B cell (primary cell): Measurements from ENCODE around the gene RGSL1. TPM values are rescaled to one million over a fixed set of nuclear protein-coding genes. Genes with fewer than 3 reads are reported as not detected.

ENCODE experiments used
- ATAC-seq: fragments of 200-7000 bp; cut with Tn5 transposase; one replicate; pipeline ENCODE4 v1.10.0; 2021; ENCODE audit warnings: low read depth, mild to moderate bottlenecking, moderate number of reproducible peaks, moderate library complexity
- CTCF ChIA-PET: fragments of 350-600 bp; sonication (Branson Sonifier 250); formaldehyde crosslinking; loops from one replicate; lab custom pipeline; 2021; ENCODE audit warnings: antibody characterized with exemption, inconsistent platforms; lab: Charles Lee
- POLR2A ChIA-PET: fragments of 350-600 bp; sonication (Branson Sonifier 250); formaldehyde crosslinking; loops from one replicate; lab custom pipeline; 2021; ENCODE audit warnings: antibody characterized with exemption; lab: Charles Lee
- DNase-seq: peaks from one replicate; pipeline ENCODE4 v3.0.0; 2013
- H2AFZ ChIP-seq: 2 replicates; pipeline ENCODE4 v1.6.1; 2012; ENCODE audit warnings: mild to moderate bottlenecking, low read depth, low read length; ENCODE audit not compliant: insufficient read depth, poor library complexity, severe bottlenecking
- H3K27ac ChIP-seq, 2 donors: 1 replicate in 1 of 2; 2 replicates in 1 of 2; pipeline ENCODE4 v1.5.1; 2012 to 2013; ENCODE audit warnings: low read length in 2 of 2, mild to moderate bottlenecking in 2 of 2, moderate library complexity in 1 of 2
- H3K27me3 ChIP-seq, 4 experiments: fragments of 200-600 bp in 1 of 4; sonication (generic) in 1 of 4; replicated peaks in 1 of 4; 1 replicate in 2 of 4; 2 replicates in 2 of 4; pipeline versions ENCODE4 v1.6.1 to v1.7.0; 2013 to 2016; ENCODE audit warnings: low read length in 3 of 4, mild to moderate bottlenecking in 2 of 4, mixed read lengths in 1 of 4, moderate library complexity in 1 of 4; ENCODE audit not compliant: insufficient read depth in 4 of 4, control insufficient read depth in 3 of 4; ENCODE audit errors: control extremely low read depth in 1 of 4
- H3K36me3 ChIP-seq, 2 experiments: replicated peaks in 1 of 2; 1 replicate in 1 of 2; 2 replicates in 1 of 2; pipeline versions ENCODE4 v1.6.1 to v1.7.1; 2013; ENCODE audit warnings: low read length in 1 of 2; ENCODE audit not compliant: insufficient read depth in 2 of 2, control insufficient read depth in 1 of 2; ENCODE audit errors: control extremely low read depth in 1 of 2, extremely low read depth in 1 of 2
- H3K4me1 ChIP-seq, 2 donors: fragments of 200-600 bp in 1 of 2; sonication (generic) in 1 of 2; 1 replicate in 1 of 2; 2 replicates in 1 of 2; pipeline versions ENCODE4 v1.5.1 to v1.6.1; 2013 to 2017; ENCODE audit warnings: low read length in 2 of 2; ENCODE audit not compliant: control insufficient read depth in 2 of 2, insufficient read depth in 2 of 2
- H3K4me2 ChIP-seq: replicated peaks from 2 replicates; pipeline ENCODE3; 2012; ENCODE audit warnings: mild to moderate bottlenecking, low read depth, low read length; ENCODE audit not compliant: poor library complexity, severe bottlenecking
- H3K4me3 ChIP-seq, 5 experiments: fragments of 200-600 bp in 1 of 5; sonication (generic) in 1 of 5; 1 replicate in 3 of 5; 2 replicates in 2 of 5; pipeline versions ENCODE4 v1.5.1 to v1.7.0; 2011 to 2016; ENCODE audit warnings: low read length in 4 of 5, mild to moderate bottlenecking in 4 of 5, low read depth in 2 of 5, control low read depth in 1 of 5, moderate library complexity in 1 of 5; ENCODE audit not compliant: insufficient read depth in 1 of 5; ENCODE audit errors: control extremely low read depth in 1 of 5, extremely low read depth in 1 of 5
- H3K79me2 ChIP-seq: fragments of 200-600 bp; sonication (generic); one replicate; pipeline ENCODE4 v1.6.0; 2016; ENCODE audit warnings: low read length; ENCODE audit not compliant: control insufficient read depth, insufficient read depth
- H3K9ac ChIP-seq: fragments of 200-600 bp; sonication (generic); 2 replicates; pipeline ENCODE4 v1.6.1; 2017; ENCODE audit warnings: mild to moderate bottlenecking, low read length, moderate library complexity
- H3K9me3 ChIP-seq, 3 donors: one replicate each; pipeline versions ENCODE4 v1.6.1 to v1.7.1; 2013; ENCODE audit warnings: low read length in 2 of 3; ENCODE audit not compliant: control insufficient read depth in 2 of 3, insufficient read depth in 1 of 3; ENCODE audit errors: control extremely low read depth in 1 of 3
- H4K20me1 ChIP-seq: 2 replicates; pipeline ENCODE4 v1.6.0; 2012; ENCODE audit warnings: mild to moderate bottlenecking, low read length; ENCODE audit not compliant: insufficient read depth, control insufficient read depth, poor library complexity, severe bottlenecking
- H3K27ac Mint-ChIP-seq: one replicate; pipeline ENCODE4 v1.8.0; 2021; ENCODE audit warnings: mixed read lengths
- H3K27me3 Mint-ChIP-seq: one replicate; pipeline ENCODE4 v1.8.0; 2021; ENCODE audit warnings: mixed read lengths
- H3K4me1 Mint-ChIP-seq: one replicate; pipeline ENCODE4 v1.8.0; 2021; ENCODE audit warnings: mixed read lengths
- H3K4me3 Mint-ChIP-seq: one replicate; pipeline ENCODE4 v1.8.0; 2021; ENCODE audit warnings: mixed read lengths
- H3K9me3 Mint-ChIP-seq: one replicate; pipeline ENCODE4 v1.8.0; 2022; ENCODE audit warnings: mixed read lengths; ENCODE audit not compliant: insufficient read depth
- CTCF ChIP-seq: fragments of 200-600 bp; IDR thresholded peaks from one replicate; pipeline ENCODE4 v1.8.0; 2022; ENCODE audit warnings: antibody characterized with exemption, mild to moderate bottlenecking
- EZH2 ChIP-seq: IDR thresholded peaks from 2 replicates; pipeline ENCODE4 v1.6.1; 2012; ENCODE audit warnings: borderline replicate concordance, low read depth, mild to moderate bottlenecking, moderate library complexity, low read length; ENCODE audit not compliant: insufficient read depth, poor library complexity, severe bottlenecking
- WGBS: methylation state at CpG from one replicate; pipeline ENCODE4 v1.1.5; 2013; ENCODE audit warnings: missing lambda C conversion rate; ENCODE audit not compliant: insufficient coverage; 5-methylcytosine and 5-hydroxymethylcytosine counted together
- intact Hi-C: fragments of 100-400 bp; cut with micrococcal nuclease; formaldehyde crosslinking; loops from one replicate; pipeline ENCODE4 v1.10.0; 2022
- polyA plus RNA-seq: library from polyadenylated mRNA; depleted of rRNA; stranded (reverse); fragments of >200 nt; gene quantifications from 2 replicates; pipeline ENCODE4 v1.2.3, GENCODE V29; 2012
- total RNA-seq, 2 donors: library from RNA; stranded (reverse); fragments of 120-200 nt in 1 of 2; gene quantifications; 1 replicate in 1 of 2; 2 replicates in 1 of 2; pipeline versions ENCODE4 v1.2.3 to v1.2.4, GENCODE V29; 2013 to 2022

The RGSL1 gene
- total and polyA plus RNA-seq, 2 donors (not counting 1 experiment from before 2014, with no cell fraction given): not detected

- no peaks in the 10 kb centered on the region for H3K79me2 ChIP-seq
- ChIA-PET POLR2A (no interaction called here), CTCF (interaction anchor here (2.7 kb wide), 1 partner anchor 10 kb away, joined by 14 read pairs; no protein-coding TSS in a partner anchor)
- H3K9me3 ChIP-seq: peaks cover 0 to 2% (median 0%) of the 10 kb centered on the region in 3 donors
- peaks cover 0 to 8% (median 2%) of the 10 kb centered on the region in 4 experiments for H3K27me3 ChIP-seq
- H3K4me1 ChIP-seq: no peaks in the 10 kb centered on the region
- no peaks in the 10 kb centered on the region for H3K36me3 ChIP-seq
- H3K4me3 ChIP-seq: no peak overlapping the region
- H4K20me1 ChIP-seq: no peaks in the 10 kb centered on the region
- no peak overlapping the region for H2AFZ ChIP-seq
- no peak overlapping the region for H3K9ac ChIP-seq
- ATAC-seq (no peak), DNase-seq (no peak)
- intact Hi-C loops: no loop called here
- Mint-ChIP-seq H3K27ac (no peak overlapping the region), H3K9me3 (peaks cover 4% of the 10 kb centered on the region), H3K4me3 (no peak overlapping the region), H3K4me1 (no peaks in the 10 kb centered on the region), H3K27me3 (peaks cover 35% of the 10 kb centered on the region)
- H3K27ac ChIP-seq: no peak overlapping the region
- no peak overlapping the region for H3K4me2 ChIP-seq
- no peak for TF ChIP-seq EZH2
- no peak for TF ChIP-seq CTCF
- no CpG with 5 or more reads among the region's 1 CpG for WGBS
These were observed 43.9 kb upstream of the RGSL1 start for GRCh38 chr1:182406012-182406411.

- POLR2A ChIA-PET: no interaction called here
- Histone ChIP-seq H3K9ac (no peak overlapping the region), H3K4me2 (no peak overlapping the region), H3K36me3 (no peaks in the 10 kb centered on the region), H3K9me3 (peaks cover 0 to 2% (median 0%) of the 10 kb centered on the region in 3 donors), H4K20me1 (no peaks in the 10 kb centered on the region), H3K79me2 (no peaks in the 10 kb centered on the region), H3K4me1 (no peaks in the 10 kb centered on the region), H3K4me3 (no peak overlapping the region), H3K27me3 (peaks cover 0 to 8% (median 2%) of the 10 kb centered on the region in 4 experiments), H2AFZ (no peak overlapping the region), H3K27ac (no peak overlapping the region)
- TF ChIP-seq EZH2 (no peak), CTCF (no peak)
- H3K4me1 Mint-ChIP-seq: no peaks in the 10 kb centered on the region
- no peak for DNase-seq
- no peak overlapping the region for H3K27ac Mint-ChIP-seq
- CTCF ChIA-PET: interaction anchor here (1.2 to 2.7 kb wide), 2 partner anchors 11 to 265 kb away, joined by 3 to 14 read pairs; no protein-coding TSS in a partner anchor
- intact Hi-C loops: no loop called here
- no peak overlapping the region for H3K4me3 Mint-ChIP-seq
- H3K27me3 Mint-ChIP-seq: peaks cover 35% of the 10 kb centered on the region
- H3K9me3 Mint-ChIP-seq: peaks cover 4% of the 10 kb centered on the region
- no peak for ATAC-seq
- 100% methylated on average over 1 of the region's 3 CpGs for WGBS
These were observed 42.2 kb upstream of the RGSL1 start for GRCh38 chr1:182407724-182408123.
